HepG2 (cell line): Measurements from ENCODE around the gene U2AF2. TPM values are rescaled to one million over a fixed set of nuclear protein-coding genes. Genes with fewer than 3 reads are reported as not detected.

Experiments used
- ATAC-seq: fragments of 200-7000 bp; cut with Tn5 transposase; 3 replicates; pipeline ENCODE4 v1.9.1; 2020; ENCODE audit warnings: mild to moderate bottlenecking, moderate library complexity
- BruUV-seq: library from RNA; stranded (reverse); fragments of 400-500 nt; replicated peaks from 2 replicates; lab custom pipeline; 2021; lab: Mats Ljungman, UMichigan
- CTCF ChIA-PET: fragments of 300-600 bp; formaldehyde crosslinking; extraction: SDS; loops from one replicate; lab custom pipeline; 2021; ENCODE audit warnings: low total read pairs, inconsistent platforms, low intra/inter-chr PET ratio; lab: Yijun Ruan, JAX
- POLR2A ChIA-PET: fragments of 350-600 bp; sonication (Branson Sonifier 250); formaldehyde crosslinking; loops from one replicate; lab custom pipeline; 2020; ENCODE audit warnings: antibody characterized with exemption, inconsistent platforms; lab: Yijun Ruan, JAX
- DNase-seq: peaks from one replicate; pipeline ENCODE4 v3.0.0-alpha.2; 2015; ENCODE audit warnings: low spot score
- FAIRE-seq: peaks from 3 replicates; lab custom pipeline; 2011; peaks lifted over from hg19 to GRCh38; lab: Jason Lieb, UNC
- H2AFZ ChIP-seq: one replicate; pipeline ENCODE4 v1.6.1; 2011; ENCODE audit warnings: low read length, inconsistent platforms
- H3K27ac ChIP-seq: fragments of 300-600 bp; 3 replicates; pipeline ENCODE4 v1.8.0; 2011; ENCODE audit warnings: mixed run types, mild to moderate bottlenecking, mixed read lengths, low read length, inconsistent platforms; ENCODE audit not compliant: insufficient read depth; ENCODE audit errors: extremely low read length
- H3K27me3 ChIP-seq, 2 experiments: fragments of 200-600 bp in 1 of 2; 2 replicates in 1 of 2; 3 replicates in 1 of 2; pipeline versions ENCODE4 v1.6.0 to v1.8.0; 2011; ENCODE audit warnings: low read length in 2 of 2, mild to moderate bottlenecking in 2 of 2, moderate library complexity in 2 of 2, inconsistent platforms in 1 of 2; ENCODE audit not compliant: insufficient read depth in 2 of 2, control insufficient read depth in 1 of 2
- H3K36me3 ChIP-seq, 2 experiments: fragments of 200-600 bp in 1 of 2; replicated peaks in 1 of 2; 2 replicates in 1 of 2; 3 replicates in 1 of 2; pipeline versions ENCODE4 v1.5.1 to v1.8.0; 2011; ENCODE audit warnings: low read length in 2 of 2, inconsistent platforms in 1 of 2; ENCODE audit not compliant: insufficient read depth in 2 of 2, control insufficient read depth in 1 of 2
- H3K4me1 ChIP-seq: 2 replicates; pipeline ENCODE4 v1.5.1; 2012; ENCODE audit warnings: low read length, inconsistent platforms; ENCODE audit not compliant: insufficient read depth
- H3K4me2 ChIP-seq: 2 replicates; pipeline ENCODE4 v1.6.0; 2011; ENCODE audit warnings: low read depth, low read length, inconsistent platforms
- H3K4me3 ChIP-seq, 3 experiments: fragments of 200-600 bp in 1 of 3; sonication (generic), shearing (Covaris generic) in 1 of 3; replicated peaks in 1 of 3; 2 replicates each; pipeline ENCODE4 v1.5.1; 2011 to 2016; ENCODE audit warnings: low read length in 3 of 3, inconsistent platforms in 2 of 3, low read depth in 2 of 3, mild to moderate bottlenecking in 2 of 3, control low read depth in 1 of 3, mixed read lengths in 1 of 3; ENCODE audit not compliant: insufficient read depth in 1 of 3
- H3K79me2 ChIP-seq: one replicate; pipeline ENCODE4 v1.6.1; 2011; ENCODE audit warnings: low read length, inconsistent platforms; ENCODE audit not compliant: insufficient read depth
- H3K9ac ChIP-seq: 2 replicates; pipeline ENCODE4 v1.6.0; 2011; ENCODE audit warnings: mild to moderate bottlenecking, low read depth, low read length, inconsistent platforms; ENCODE audit not compliant: insufficient read depth
- H3K9me3 ChIP-seq: 2 replicates; pipeline ENCODE4 v1.5.1; 2012; ENCODE audit warnings: mild to moderate bottlenecking, low read length
- H4K20me1 ChIP-seq: 2 replicates; pipeline ENCODE4 v1.6.0; 2011; ENCODE audit warnings: inconsistent platforms, mild to moderate bottlenecking, low read length, moderate library complexity; ENCODE audit not compliant: insufficient read depth
- HNF4A ChIP-seq: sonication (generic); formaldehyde crosslinking; IDR thresholded peaks from 2 replicates; pipeline ENCODE4 v1.4.0; 2020; ENCODE audit warnings: missing genetic modification reagents
- POLR2A ChIP-seq, 2 experiments: IDR thresholded peaks; 2 replicates each; pipeline ENCODE4 v1.6.1; 2011; ENCODE audit warnings: low read depth in 2 of 2, low read length in 2 of 2, mild to moderate bottlenecking in 1 of 2, moderate library complexity in 1 of 2; ENCODE audit not compliant: insufficient read depth in 1 of 2
- RBM22 ChIP-seq: fragments of 200-400 bp; formaldehyde crosslinking; optimal IDR thresholded peaks from 2 replicates; pipeline ENCODE3; 2017; ENCODE audit warnings: mild to moderate bottlenecking, low read length, moderate library complexity
- ZNF768 ChIP-seq: sonication (generic); formaldehyde crosslinking; IDR thresholded peaks from 2 replicates; pipeline ENCODE4 v1.4.0; 2020; ENCODE audit warnings: missing genetic modification reagents
- WGBS: methylation state at CpG from one replicate; pipeline ENCODE4 v1.1.6; 2017; ENCODE audit warnings: low lambda C conversion rate; 5-methylcytosine and 5-hydroxymethylcytosine counted together
- in situ Hi-C: cut with HindIII; loops from 2 replicates; pipeline ENCODE4 v1.10.0; 2017; ENCODE audit warnings: low pct_unique_long_range_greater_than_20kb; ENCODE audit not compliant: extremely low pct_ligation_motif_present
- intact Hi-C: fragments of 100-400 bp; cut with micrococcal nuclease; formaldehyde crosslinking; loops from one replicate; pipeline ENCODE4 v1.10.0; 2022; ENCODE audit not compliant: unreplicated experiment
- polyA plus RNA-seq, 8 experiments: library from polyadenylated mRNA; depleted of rRNA in 3 of 8; stranded (reverse) in 7 of 8; unstranded in 1 of 8; fragments of >200 nt; fragmentation: Illumina TruSeq in 4 of 8; extraction: Trizol in 4 of 8; gene quantifications; 2 replicates each; pipeline versions ENCODE4 v1.2.1 to v1.2.3, GENCODE V29; 2011 to 2016; ENCODE audit warnings: low read depth in 4 of 8, missing spikeins in 1 of 8, mixed read lengths in 1 of 8; ENCODE audit not compliant: insufficient read depth in 1 of 8
- total RNA-seq, 5 experiments: library from RNA; depleted of rRNA; stranded (reverse); fragments of >200 nt; fragmentation: Illumina TruSeq; extraction: Trizol; gene quantifications; 2 replicates each; pipeline ENCODE4 v1.2.3, GENCODE V29; 2016; ENCODE audit warnings: low read depth in 1 of 5
- TF ChIP-seq, protein P1 (sequence below): sonication (generic); formaldehyde crosslinking; IDR thresholded peaks from 2 replicates; pipeline ENCODE4 v1.4.0; 2020; ENCODE audit warnings: missing genetic modification reagents

U2AF2 gene
- total and polyA plus RNA-seq, 2 of the 13 experiments (the other 11 are each of a cell fraction or from before 2014, with no cell fraction given): 84.3 to 124 TPM

DNA sequence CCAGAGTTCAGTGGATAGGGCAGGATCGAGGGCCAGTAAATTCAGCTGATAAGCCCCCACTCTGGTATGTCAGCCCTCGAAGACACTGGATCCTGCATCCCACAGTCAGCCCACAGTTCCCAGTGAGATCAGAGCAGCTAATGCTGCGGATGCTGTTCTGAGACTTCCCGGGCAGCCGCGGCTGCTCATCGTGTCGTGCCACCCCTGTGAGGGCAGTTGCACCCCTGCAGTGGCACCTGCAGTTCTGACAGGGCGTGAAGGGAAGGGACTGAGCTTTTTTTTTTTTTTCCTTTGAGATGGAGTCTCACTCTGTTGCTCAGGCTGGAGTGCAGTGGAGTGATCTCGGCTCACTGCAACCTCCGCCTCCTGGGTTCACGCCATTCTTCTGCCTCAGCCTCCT is 12.7 kb downstream of the U2AF2 start:
- Histone ChIP-seq H4K20me1 (peaks cover 55% of the 10 kb centered on the region), H2AFZ (no peak overlapping the region), H3K9ac (no peak overlapping the region), H3K4me3 (no peak overlapping the region), H3K27me3 (no peaks in the 10 kb centered on the region), H3K36me3 (peaks cover 58 to 76% of the 10 kb centered on the region in 2 experiments), H3K4me2 (no peak overlapping the region), H3K79me2 (peaks cover 54% of the 10 kb centered on the region), H3K9me3 (no peaks in the 10 kb centered on the region), H3K27ac (no peak overlapping the region), H3K4me1 (peaks cover 18% of the 10 kb centered on the region)
- BruUV-seq: no TSS peak
- in situ Hi-C loops (no loop called here), intact Hi-C loops (no loop called here)
- ChIA-PET CTCF (no interaction called here), POLR2A (no interaction called here)
- DNase-seq (no peak), ATAC-seq (no peak), FAIRE-seq (no peak)
- TF ChIP-seq ZNF768 (CRISPR knock-in tag): peak; percentile 12; the same call in 1 of the 2 replicates
- TF ChIP-seq HNF4A (CRISPR knock-in tag): no peak
- WGBS: 96% methylated on average over 10 of the region's 12 CpGs

DNA sequence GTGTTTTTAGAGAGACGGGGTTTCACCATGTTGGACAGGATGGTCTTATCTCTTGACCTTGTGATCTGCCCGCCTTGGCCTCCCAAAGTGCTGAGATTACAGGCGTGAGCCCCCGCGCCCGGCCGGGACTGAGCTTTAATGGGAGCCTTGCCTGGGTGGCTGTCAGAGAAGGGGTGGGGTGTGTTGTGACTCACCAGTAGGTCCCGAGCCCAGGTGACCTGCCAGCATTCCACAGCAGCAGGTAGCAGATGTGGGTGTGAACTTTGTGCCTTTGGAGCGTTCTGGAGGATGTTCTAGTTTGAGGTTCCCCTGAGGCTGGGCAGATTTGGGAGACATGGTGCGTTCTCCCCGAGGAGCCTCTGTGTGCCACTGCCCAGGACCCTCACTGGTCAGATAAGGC is 13.1 kb downstream of the U2AF2 start:
- CTCF ChIA-PET: no interaction called here
- Histone ChIP-seq H3K4me3 (no peak overlapping the region), H3K9ac (no peak overlapping the region), H3K27me3 (no peaks in the 10 kb centered on the region), H3K9me3 (no peaks in the 10 kb centered on the region), H3K4me2 (no peak overlapping the region), H3K4me1 (peaks cover 18% of the 10 kb centered on the region), H3K79me2 (peaks cover 52% of the 10 kb centered on the region), H3K27ac (no peak overlapping the region), H2AFZ (no peak overlapping the region), H3K36me3 (peaks cover 54 to 74% of the 10 kb centered on the region in 2 experiments)
- 81% methylated on average over 6 of the region's 11 CpGs for WGBS
- intact Hi-C loops: no loop called here
- no peak for DNase-seq
- no peak for ATAC-seq
- FAIRE-seq: no peak
- TF ChIP-seq, protein P1, sequence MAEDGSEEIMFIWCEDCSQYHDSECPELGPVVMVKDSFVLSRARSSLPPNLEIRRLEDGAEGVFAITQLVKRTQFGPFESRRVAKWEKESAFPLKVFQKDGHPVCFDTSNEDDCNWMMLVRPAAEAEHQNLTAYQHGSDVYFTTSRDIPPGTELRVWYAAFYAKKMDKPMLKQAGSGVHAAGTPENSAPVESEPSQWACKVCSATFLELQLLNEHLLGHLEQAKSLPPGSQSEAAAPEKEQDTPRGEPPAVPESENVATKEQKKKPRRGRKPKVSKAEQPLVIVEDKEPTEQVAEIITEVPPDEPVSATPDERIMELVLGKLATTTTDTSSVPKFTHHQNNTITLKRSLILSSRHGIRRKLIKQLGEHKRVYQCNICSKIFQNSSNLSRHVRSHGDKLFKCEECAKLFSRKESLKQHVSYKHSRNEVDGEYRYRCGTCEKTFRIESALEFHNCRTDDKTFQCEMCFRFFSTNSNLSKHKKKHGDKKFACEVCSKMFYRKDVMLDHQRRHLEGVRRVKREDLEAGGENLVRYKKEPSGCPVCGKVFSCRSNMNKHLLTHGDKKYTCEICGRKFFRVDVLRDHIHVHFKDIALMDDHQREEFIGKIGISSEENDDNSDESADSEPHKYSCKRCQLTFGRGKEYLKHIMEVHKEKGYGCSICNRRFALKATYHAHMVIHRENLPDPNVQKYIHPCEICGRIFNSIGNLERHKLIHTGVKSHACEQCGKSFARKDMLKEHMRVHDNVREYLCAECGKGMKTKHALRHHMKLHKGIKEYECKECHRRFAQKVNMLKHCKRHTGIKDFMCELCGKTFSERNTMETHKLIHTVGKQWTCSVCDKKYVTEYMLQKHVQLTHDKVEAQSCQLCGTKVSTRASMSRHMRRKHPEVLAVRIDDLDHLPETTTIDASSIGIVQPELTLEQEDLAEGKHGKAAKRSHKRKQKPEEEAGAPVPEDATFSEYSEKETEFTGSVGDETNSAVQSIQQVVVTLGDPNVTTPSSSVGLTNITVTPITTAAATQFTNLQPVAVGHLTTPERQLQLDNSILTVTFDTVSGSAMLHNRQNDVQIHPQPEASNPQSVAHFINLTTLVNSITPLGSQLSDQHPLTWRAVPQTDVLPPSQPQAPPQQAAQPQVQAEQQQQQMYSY: no peak
- TF ChIP-seq POLR2A (IDR thresholded peaks at IDR 0.05; ENCODE audit: insufficient read depth in 1 of 2, low read depth in 2 of 2, low read length in 2 of 2) (0 out of 4 replicates have a peak, but pooled peaks of 1 of the 2 experiments have one; percentile 0), RBM22 (peak; percentile 30)
- TF ChIP-seq, all 625 proteins: peak for 2
- POLR2A ChIA-PET: interaction anchor here (0.9 kb wide), 1 partner anchor 14 kb away, joined by 4 read pairs; the partner anchor contains the start of gene U2AF2
- in situ Hi-C loops: no loop called here
- peaks cover 55% of the 10 kb centered on the region for H4K20me1 ChIP-seq
- no TSS peak for BruUV-seq
